Stimulated activated memory B cell treated with anti-CD40 and anti-IgM and Interleukin-4, amounts not matched to agents 10 μg/mL and 1 μg/mL and 100 μg/mL, for 72 hours (primary cell): ENCODE measurements around the gene PROP1.
"Not testable (repeated sequence)": the region's sequence is repeated elsewhere in the genome, so short reads cannot be mapped to it uniquely, and the experiment has no call there.

Experiments used
- ATAC-seq: fragments of 150-1000 bp; cut with Tn5 transposase; 2 replicates; pipeline ENCODE4 v1.10.0; 2021
- H3K27ac Mint-ChIP-seq: one replicate; pipeline ENCODE4 v1.8.0; 2022; ENCODE audit warnings: mild to moderate bottlenecking, mixed read lengths
- H3K27me3 Mint-ChIP-seq: one replicate; pipeline ENCODE4 v1.8.0; 2022; ENCODE audit warnings: mixed read lengths
- H3K36me3 Mint-ChIP-seq: one replicate; pipeline ENCODE4 v1.8.0; 2022; ENCODE audit warnings: mixed read lengths
- H3K4me1 Mint-ChIP-seq: one replicate; pipeline ENCODE4 v1.8.0; 2022; ENCODE audit warnings: mixed read lengths
- H3K4me3 Mint-ChIP-seq: one replicate; pipeline ENCODE4 v1.8.0; 2022; ENCODE audit warnings: mild to moderate bottlenecking, moderate library complexity, mixed read lengths
- H3K9me3 Mint-ChIP-seq: one replicate; pipeline ENCODE4 v1.8.0; 2022; ENCODE audit warnings: mixed read lengths

The PROP1 gene

GRCh38 chr5:177987326-177987725 is 8.7 kb downstream of the PROP1 start:
- no peaks in the 10 kb centered on the region for H3K36me3 Mint-ChIP-seq
- no peak for ATAC-seq

GRCh38 chr5:177985430-177986040 is 10.5 kb downstream of the PROP1 start:
- no peak overlapping the region for H3K4me3 Mint-ChIP-seq
- H3K27me3 Mint-ChIP-seq: peaks cover 82% of the 10 kb centered on the region
- no peak overlapping the region for H3K27ac Mint-ChIP-seq
- H3K4me1 Mint-ChIP-seq: peaks cover 6% of the 10 kb centered on the region
- ATAC-seq: no peak
- no peaks in the 10 kb centered on the region for H3K9me3 Mint-ChIP-seq
- no peaks in the 10 kb centered on the region for H3K36me3 Mint-ChIP-seq

More at GRCh38 chr5:177987326-177987725, 8.7 kb downstream of the PROP1 start:
- Mint-ChIP-seq H3K9me3 (no peaks in the 10 kb centered on the region), H3K27ac (no peak overlapping the region), H3K4me1 (peaks cover 6% of the 10 kb centered on the region), H3K4me3 (no peak overlapping the region), H3K27me3 (peaks cover 64% of the 10 kb centered on the region)

GRCh38 chr5:177984584-177985206 is 11.3 kb downstream of the PROP1 start:
- ATAC-seq: no peak
- Mint-ChIP-seq H3K9me3 (no peaks in the 10 kb centered on the region), H3K4me1 (peaks cover 6% of the 10 kb centered on the region), H3K4me3 (no peak overlapping the region), H3K27ac (no peak overlapping the region), H3K36me3 (no peaks in the 10 kb centered on the region), H3K27me3 (peaks cover 81% of the 10 kb centered on the region)

GRCh38 chr5:177983763-177984583 is 12.1 kb downstream of the PROP1 start:
- peaks cover 74% of the 10 kb centered on the region for H3K27me3 Mint-ChIP-seq
- H3K27ac Mint-ChIP-seq: no peak overlapping the region
- no peaks in the 10 kb centered on the region for H3K9me3 Mint-ChIP-seq
- no peak overlapping the region for H3K4me3 Mint-ChIP-seq
- H3K4me1 Mint-ChIP-seq: peaks cover 6% of the 10 kb centered on the region
- no peak for ATAC-seq
- no peaks in the 10 kb centered on the region for H3K36me3 Mint-ChIP-seq

- Mint-ChIP-seq H3K27ac (no peak overlapping the region), H3K36me3 (no peaks in the 10 kb centered on the region), H3K27me3 (peaks cover 72% of the 10 kb centered on the region), H3K4me1 (peaks cover 6% of the 10 kb centered on the region), H3K9me3 (no peaks in the 10 kb centered on the region), H3K4me3 (no peak overlapping the region)
- ATAC-seq: no peak
Observed at GRCh38 chr5:177982956-177983355, 13.1 kb downstream of the PROP1 start.

GRCh38 chr5:177982072-177982727 is 13.8 kb downstream of the PROP1 start:
- peaks cover 6% of the 10 kb centered on the region for H3K4me1 Mint-ChIP-seq
- ATAC-seq: no peak
- no peak overlapping the region for H3K4me3 Mint-ChIP-seq
- no peak overlapping the region for H3K27ac Mint-ChIP-seq
- H3K9me3 Mint-ChIP-seq: no peaks in the 10 kb centered on the region
- H3K27me3 Mint-ChIP-seq: peaks cover 65% of the 10 kb centered on the region
- H3K36me3 Mint-ChIP-seq: no peaks in the 10 kb centered on the region

GRCh38 chr5:177981296-177982071 is 14.6 kb downstream of the PROP1 start:
- Mint-ChIP-seq H3K36me3 (no peaks in the 10 kb centered on the region), H3K4me3 (no peak overlapping the region), H3K9me3 (no peaks in the 10 kb centered on the region), H3K4me1 (peaks cover 6% of the 10 kb centered on the region), H3K27me3 (peaks cover 60% of the 10 kb centered on the region), H3K27ac (no peak overlapping the region)
- no peak for ATAC-seq

- no peak for ATAC-seq
- no peak overlapping the region for H3K4me3 Mint-ChIP-seq
- H3K27me3 Mint-ChIP-seq: peaks cover 60% of the 10 kb centered on the region
- peaks cover 6% of the 10 kb centered on the region for H3K4me1 Mint-ChIP-seq
- no peak overlapping the region for H3K27ac Mint-ChIP-seq
- peaks cover 3% of the 10 kb centered on the region for H3K36me3 Mint-ChIP-seq
- H3K9me3 Mint-ChIP-seq: peaks cover 1% of the 10 kb centered on the region
Observed at GRCh38 chr5:177980743-177981151, 15.3 kb downstream of the PROP1 start.

- not testable (repeated sequence) for H3K9me3 Mint-ChIP-seq, H3K4me1 Mint-ChIP-seq
Observed at GRCh38 chr5:177977600-177977999, 18.4 kb downstream of the PROP1 start.

GRCh38 chr5:177973066-177973635 is 22.9 kb downstream of the PROP1 start:
- no peaks in the 10 kb centered on the region for H3K4me1 Mint-ChIP-seq
- peaks cover 5% of the 10 kb centered on the region for H3K9me3 Mint-ChIP-seq
- peaks cover 11% of the 10 kb centered on the region for H3K36me3 Mint-ChIP-seq
- no peak for ATAC-seq
- no peak overlapping the region for H3K27ac Mint-ChIP-seq
- H3K27me3 Mint-ChIP-seq: peaks cover 14% of the 10 kb centered on the region
- no peak overlapping the region for H3K4me3 Mint-ChIP-seq

More at GRCh38 chr5:177977600-177977999, 18.4 kb downstream of the PROP1 start:
- peaks cover 37% of the 10 kb centered on the region for H3K27me3 Mint-ChIP-seq
- not testable (repeated sequence) for H3K4me3 Mint-ChIP-seq, ATAC-seq, H3K27ac Mint-ChIP-seq
- peaks cover 11% of the 10 kb centered on the region for H3K36me3 Mint-ChIP-seq

GRCh38 chr5:177972613-177973012 is 23.4 kb downstream of the PROP1 start:
- Mint-ChIP-seq H3K9me3 (peaks cover 5% of the 10 kb centered on the region), H3K27ac (no peak overlapping the region), H3K4me1 (no peaks in the 10 kb centered on the region), H3K27me3 (peaks cover 14% of the 10 kb centered on the region), H3K36me3 (peaks cover 11% of the 10 kb centered on the region), H3K4me3 (no peak overlapping the region)
- no peak for ATAC-seq

- H3K4me3 Mint-ChIP-seq, ATAC-seq, H3K4me1 Mint-ChIP-seq, H3K27ac Mint-ChIP-seq, H3K9me3 Mint-ChIP-seq: not testable (repeated sequence)
- peaks cover 14% of the 10 kb centered on the region for H3K27me3 Mint-ChIP-seq
- H3K36me3 Mint-ChIP-seq: peaks cover 11% of the 10 kb centered on the region
Observed at GRCh38 chr5:177972014-177972413, 24.0 kb downstream of the PROP1 start.

- Mint-ChIP-seq H3K27me3 (no peaks in the 10 kb centered on the region), H3K27ac (no peak overlapping the region), H3K9me3 (no peaks in the 10 kb centered on the region), H3K4me1 (no peaks in the 10 kb centered on the region), H3K36me3 (no peaks in the 10 kb centered on the region), H3K4me3 (no peak overlapping the region)
- ATAC-seq: no peak
Observed at GRCh38 chr5:177968661-177969211, 27.3 kb downstream of the PROP1 start.

- Mint-ChIP-seq H3K4me3 (no peak overlapping the region), H3K27me3 (no peaks in the 10 kb centered on the region), H3K9me3 (no peaks in the 10 kb centered on the region), H3K4me1 (no peaks in the 10 kb centered on the region), H3K36me3 (no peaks in the 10 kb centered on the region), H3K27ac (no peak overlapping the region)
- no peak for ATAC-seq
Observed at GRCh38 chr5:177967221-177967887, 28.7 kb downstream of the PROP1 start.
